ENCODE results near the gene ACP3. TPM values are rescaled to one million over a fixed set of nuclear protein-coding genes. Genes with fewer than 3 reads are reported as not detected.

The ACP3 gene
- total RNA-seq, 3 donors from 2014 or later, result 6.9 to 27.5 (median 9.6) TPM

DNA sequence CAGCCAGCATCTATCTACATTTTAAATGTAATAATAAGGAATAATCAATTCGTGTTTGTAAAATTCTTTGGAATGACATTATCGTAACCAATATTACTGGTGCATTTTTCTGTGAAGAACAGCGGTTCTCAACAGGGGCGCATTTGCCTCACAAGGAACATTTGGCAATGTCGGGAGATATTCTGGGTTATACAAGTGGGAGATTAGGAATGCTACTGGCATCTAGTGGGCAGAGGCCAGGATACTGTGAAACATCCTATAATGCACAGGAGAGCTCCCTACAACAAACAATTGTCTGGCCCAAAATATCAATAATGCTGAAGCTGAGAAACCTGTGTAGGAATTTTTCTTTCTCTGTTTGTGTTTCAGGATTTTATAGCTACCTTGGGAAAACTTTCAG, 25.0 kb downstream of the ACP3 start:
- Histone ChIP-seq H3K9me3 (no peaks in the 10 kb centered on the region), H3K4me3 (no peak overlapping the region), H3K4me1 (ENCODE audit: low read depth) (no peaks in the 10 kb centered on the region), H3K36me3 (ENCODE audit: low read depth) (no peaks in the 10 kb centered on the region)
- ATAC-seq (peak; percentile 56), DNase-seq (no peak)
- intact Hi-C loops (cut with DNase I, micrococcal nuclease), result loop anchor here in 1 of 2 donors (10.0 kb wide), 1 partner anchor 87 kb away; no protein-coding TSS in a partner anchor
- TF ChIP-seq, protein P1, sequence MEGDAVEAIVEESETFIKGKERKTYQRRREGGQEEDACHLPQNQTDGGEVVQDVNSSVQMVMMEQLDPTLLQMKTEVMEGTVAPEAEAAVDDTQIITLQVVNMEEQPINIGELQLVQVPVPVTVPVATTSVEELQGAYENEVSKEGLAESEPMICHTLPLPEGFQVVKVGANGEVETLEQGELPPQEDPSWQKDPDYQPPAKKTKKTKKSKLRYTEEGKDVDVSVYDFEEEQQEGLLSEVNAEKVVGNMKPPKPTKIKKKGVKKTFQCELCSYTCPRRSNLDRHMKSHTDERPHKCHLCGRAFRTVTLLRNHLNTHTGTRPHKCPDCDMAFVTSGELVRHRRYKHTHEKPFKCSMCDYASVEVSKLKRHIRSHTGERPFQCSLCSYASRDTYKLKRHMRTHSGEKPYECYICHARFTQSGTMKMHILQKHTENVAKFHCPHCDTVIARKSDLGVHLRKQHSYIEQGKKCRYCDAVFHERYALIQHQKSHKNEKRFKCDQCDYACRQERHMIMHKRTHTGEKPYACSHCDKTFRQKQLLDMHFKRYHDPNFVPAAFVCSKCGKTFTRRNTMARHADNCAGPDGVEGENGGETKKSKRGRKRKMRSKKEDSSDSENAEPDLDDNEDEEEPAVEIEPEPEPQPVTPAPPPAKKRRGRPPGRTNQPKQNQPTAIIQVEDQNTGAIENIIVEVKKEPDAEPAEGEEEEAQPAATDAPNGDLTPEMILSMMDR (IDR thresholded peaks at IDR 0.05), result no peak

DNA sequence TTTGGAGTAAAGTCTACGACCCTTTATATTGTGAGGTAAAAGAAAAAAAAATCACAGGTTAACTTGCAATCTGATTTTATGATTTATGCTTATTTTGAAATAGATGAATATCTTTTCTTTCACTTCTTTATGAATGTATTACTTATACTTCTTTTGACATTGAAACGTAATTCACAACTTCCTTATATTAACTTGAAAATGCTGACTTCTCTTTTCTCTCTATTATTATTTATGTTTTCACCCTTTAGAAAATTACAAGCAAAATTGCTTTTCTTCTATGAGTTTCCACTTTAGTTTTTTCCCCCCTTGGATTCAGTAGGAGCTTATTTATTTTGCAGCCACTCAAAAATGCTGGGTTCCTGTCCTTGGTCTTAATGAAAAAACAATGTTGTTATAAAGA, 25.4 kb downstream of the ACP3 start:
- H3K36me3 ChIP-seq (ENCODE audit: low read depth), result no peaks in the 10 kb centered on the region
- TF ChIP-seq, protein P1 (IDR thresholded peaks at IDR 0.05), result no peak
- H3K9me3 ChIP-seq, result no peaks in the 10 kb centered on the region
- H3K4me1 ChIP-seq (ENCODE audit: low read depth), result no peaks in the 10 kb centered on the region
- no peak overlapping the region for H3K4me3 ChIP-seq
- intact Hi-C loops (cut with DNase I, micrococcal nuclease), result loop anchor here (1.0 to 10.0 kb wide), 2 partner anchors 88 to 89 kb away; no protein-coding TSS in a partner anchor
- no peak for DNase-seq
- ATAC-seq, result no peak

DNA sequence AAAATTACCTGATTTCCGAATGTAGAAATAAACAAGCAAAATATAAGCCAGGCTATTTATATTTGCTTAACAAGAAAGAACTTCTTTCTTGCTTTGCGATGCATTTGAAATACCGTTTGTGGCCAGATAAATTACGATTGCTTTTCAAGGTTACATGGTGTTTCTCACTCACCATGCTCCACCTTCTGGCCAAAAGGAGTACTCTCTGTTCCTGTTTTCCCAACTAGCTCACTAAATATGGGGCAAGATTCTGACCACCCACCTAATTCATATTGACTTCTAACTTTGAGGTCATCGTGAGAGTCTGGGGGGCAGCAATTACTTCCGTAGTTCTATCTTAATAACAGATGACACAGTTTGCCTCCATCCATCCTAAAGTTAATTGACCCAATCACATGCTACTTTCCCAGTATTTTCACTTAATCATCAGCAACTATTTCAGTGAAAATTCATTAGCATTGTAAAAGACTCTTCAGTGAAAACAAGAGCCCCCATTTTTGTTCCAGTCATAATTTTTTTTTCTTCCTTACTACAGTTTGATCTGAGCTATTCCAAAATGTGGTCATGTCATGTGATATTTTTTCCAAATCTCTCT, 25.9 kb downstream of the ACP3 start:
- TF ChIP-seq, protein P1 (IDR thresholded peaks at IDR 0.05), result peak; percentile 51
- DNase-seq, result peak in 1 of 3 donors; percentile 78
- no peaks in the 10 kb centered on the region for H3K36me3 ChIP-seq (ENCODE audit: low read depth)
- intact Hi-C loops (cut with DNase I, micrococcal nuclease), result loop anchor here (1.0 to 10.0 kb wide), 2 partner anchors 88 to 90 kb away; no protein-coding TSS in a partner anchor
- no peaks in the 10 kb centered on the region for H3K9me3 ChIP-seq
- peak; percentile 79 for ATAC-seq
- no peaks in the 10 kb centered on the region for H3K4me1 ChIP-seq (ENCODE audit: low read depth)
- no peak overlapping the region for H3K4me3 ChIP-seq

- TF ChIP-seq, protein P1 (IDR thresholded peaks at IDR 0.05), result no peak
- H3K4me3 ChIP-seq, result no peak overlapping the region
- H3K9me3 ChIP-seq, result no peaks in the 10 kb centered on the region
- H3K36me3 ChIP-seq (ENCODE audit: low read depth), result no peaks in the 10 kb centered on the region
- no peaks in the 10 kb centered on the region for H3K4me1 ChIP-seq (ENCODE audit: low read depth)
- intact Hi-C loops (cut with DNase I, micrococcal nuclease), result loop anchor here in 1 of 2 donors (10.0 kb wide), 1 partner anchor 90 kb away; no protein-coding TSS in a partner anchor
- ATAC-seq (no peak), DNase-seq (no peak)
These were observed 27.6 kb downstream of the ACP3 start for GRCh38 chr3:132344666-132345280.

DNA sequence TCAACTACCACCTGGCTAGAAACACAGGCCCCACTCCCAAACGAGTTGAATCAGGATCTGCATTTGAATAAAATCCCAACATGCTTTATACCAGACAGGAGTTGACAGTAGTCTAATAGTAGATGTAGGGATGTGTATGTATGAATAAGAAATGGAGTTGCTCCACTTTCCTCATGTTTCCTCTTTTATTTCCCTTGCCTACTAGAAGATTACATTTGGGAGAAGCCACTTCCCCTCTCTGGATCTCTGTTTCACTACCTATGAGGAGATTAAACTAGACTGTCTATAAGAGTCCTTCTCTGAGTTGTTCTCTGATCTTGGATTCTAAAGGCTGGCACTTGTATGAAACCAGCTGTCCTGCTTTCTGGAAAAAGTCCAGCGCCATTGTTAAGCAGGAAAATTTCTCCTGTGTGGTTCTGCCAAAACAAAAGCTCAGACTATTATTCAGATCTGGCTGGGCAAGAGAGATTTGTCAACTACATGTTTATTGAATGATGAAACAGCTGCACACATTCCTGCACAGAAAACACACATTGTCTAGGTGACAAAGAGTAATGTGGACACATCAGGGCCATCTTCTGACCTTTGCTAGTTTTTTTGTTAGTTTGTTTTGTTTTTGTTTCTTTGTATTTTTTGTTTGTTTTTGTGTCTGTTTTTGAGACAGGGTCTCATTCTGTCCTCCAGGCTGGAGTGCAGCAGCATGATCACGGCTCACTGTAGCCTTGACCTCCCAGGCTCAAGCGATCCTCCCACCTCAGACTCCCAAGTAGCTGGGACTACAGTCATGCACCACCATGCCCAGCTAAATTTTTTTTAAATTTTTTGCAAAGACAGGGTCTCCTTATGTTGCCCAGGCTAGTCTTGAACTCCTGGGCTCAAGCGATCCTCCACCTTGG, 29.9 kb downstream of the ACP3 start:
- no peaks in the 10 kb centered on the region for H3K9me3 ChIP-seq
- ATAC-seq, result no peak

More for the DNA sequence above, 29.9 kb downstream of the ACP3 start:
- Histone ChIP-seq H3K4me3 (no peak overlapping the region), H3K36me3 (ENCODE audit: low read depth) (no peaks in the 10 kb centered on the region), H3K4me1 (ENCODE audit: low read depth) (no peaks in the 10 kb centered on the region)
- intact Hi-C loops (cut with DNase I, micrococcal nuclease), result loop anchor here in 1 of 2 donors (10.0 kb wide), 1 partner anchor 92 kb away; no protein-coding TSS in a partner anchor
- TF ChIP-seq, protein P1 (IDR thresholded peaks at IDR 0.05), result no peak
- no peak for DNase-seq
